Stimulated activated CD4-positive, alpha-beta T cell treated with anti-CD3 and anti-CD28 coated beads, Interleukin-4, amount 100 ng/mL, for 24 hours (primary cell): ENCODE results near the gene EGR2.

ENCODE experiments used
- DNase-seq: peaks from one replicate; pipeline ENCODE4 v3.0.0-alpha.2; 2020

EGR2 gene

GRCh38 chr10:62816331-62817120, at the start of gene EGR2:
TSS of gene EGR2 (minus strand) at chr10:62816366. CDS start at chr10:62816029, 337 bp downstream.
- DNase-seq, result peak; percentile 96

GRCh38 chr10:62862447-62862846, 46.3 kb upstream of the EGR2 start:
- DNase-seq, result no peak

GRCh38 chr10:62861507-62861906, 45.3 kb upstream of the EGR2 start:
- no peak for DNase-seq

- no peak for DNase-seq
These were observed 44.8 kb upstream of the EGR2 start for GRCh38 chr10:62860946-62861345.

GRCh38 chr10:62858364-62858763, 42.2 kb upstream of the EGR2 start:
- DNase-seq, result no peak

GRCh38 chr10:62856021-62856420, 39.9 kb upstream of the EGR2 start:
- DNase-seq, result no peak

GRCh38 chr10:62853710-62854109, 37.5 kb upstream of the EGR2 start:
- DNase-seq, result peak; percentile 44

GRCh38 chr10:62852961-62853702, 37.0 kb upstream of the EGR2 start:
- peak; percentile 35 for DNase-seq

GRCh38 chr10:62851442-62851841, 35.3 kb upstream of the EGR2 start:
- peak; percentile 12 for DNase-seq

- DNase-seq, result no peak
These were observed 34.5 kb upstream of the EGR2 start for GRCh38 chr10:62850646-62851045.

GRCh38 chr10:62847433-62847832, 31.3 kb upstream of the EGR2 start:
- DNase-seq, result no peak

GRCh38 chr10:62844280-62845011, 28.3 kb upstream of the EGR2 start:
- DNase-seq, result peak; percentile 15

GRCh38 chr10:62843600-62843999, 27.4 kb upstream of the EGR2 start:
- no peak for DNase-seq

- no peak for DNase-seq
These were observed 26.8 kb upstream of the EGR2 start for GRCh38 chr10:62842983-62843382.

- DNase-seq, result no peak
These were observed 23.4 kb upstream of the EGR2 start for GRCh38 chr10:62839590-62839989.

- no peak for DNase-seq
These were observed 15.2 kb upstream of the EGR2 start for GRCh38 chr10:62831346-62831745.

GRCh38 chr10:62830679-62831078, 14.5 kb upstream of the EGR2 start:
- no peak for DNase-seq

GRCh38 chr10:62829622-62830021, 13.5 kb upstream of the EGR2 start:
- DNase-seq, result no peak

- DNase-seq, result no peak
These were observed 10.1 kb upstream of the EGR2 start for GRCh38 chr10:62826273-62826672.

- DNase-seq, result no peak
These were observed 4.4 kb upstream of the EGR2 start for GRCh38 chr10:62820586-62820985.

GRCh38 chr10:62819141-62819920, 3.2 kb upstream of the EGR2 start:
- DNase-seq, result no peak

GRCh38 chr10:62818426-62819011, 2.4 kb upstream of the EGR2 start:
- peak; percentile 66 for DNase-seq
